MCF 10A (cell line): ENCODE measurements around the gene ATP5F1B. TPM values are rescaled to one million over a fixed set of nuclear protein-coding genes. Genes with fewer than 3 reads are reported as not detected.
A peak's percentile ranks its signal among the peaks of the same experiment; 100 is the strongest.

Experiments
- BruUV-seq: library from RNA; stranded (reverse); fragments of 400-500 nt; replicated peaks from 2 replicates; lab custom pipeline; 2021; lab: Mats Ljungman, UMichigan
- CTCF ChIA-PET: fragments of 300-600 bp; sonication (Branson Sonifier 250); formaldehyde crosslinking; extraction: SDS; loops from one replicate; lab custom pipeline; 2021; ENCODE audit warnings: antibody characterized with exemption, inconsistent platforms; lab: Yijun Ruan, JAX
- POLR2A ChIA-PET: fragments of 300-600, 350-650 bp; sonication (Branson Sonifier 250); formaldehyde crosslinking; extraction: SDS; loops from one replicate; lab custom pipeline; 2020; ENCODE audit warnings: antibody characterized with exemption, inconsistent platforms; lab: Yijun Ruan, JAX
- DNase-seq: peaks from one replicate; pipeline ENCODE4 v3.0.0-alpha.2; 2018; ENCODE audit not compliant: unreplicated experiment
- H3K27ac Mint-ChIP-seq: one replicate; pipeline ENCODE4 v1.8.0; 2022; ENCODE audit warnings: mild to moderate bottlenecking, low read depth, mixed read lengths; ENCODE audit not compliant: unreplicated experiment
- H3K27me3 Mint-ChIP-seq: one replicate; pipeline ENCODE4 v1.8.0; 2022; ENCODE audit warnings: mixed read lengths; ENCODE audit not compliant: insufficient read depth, unreplicated experiment
- H3K36me3 Mint-ChIP-seq: one replicate; pipeline ENCODE4 v1.8.0; 2022; ENCODE audit warnings: mild to moderate bottlenecking, moderate library complexity, mixed read lengths; ENCODE audit not compliant: insufficient read depth, unreplicated experiment
- H3K4me1 Mint-ChIP-seq: one replicate; pipeline ENCODE4 v1.8.0; 2022; ENCODE audit warnings: mixed read lengths; ENCODE audit not compliant: insufficient read depth, unreplicated experiment
- H3K4me3 Mint-ChIP-seq: one replicate; pipeline ENCODE4 v1.8.0; 2022; ENCODE audit warnings: mild to moderate bottlenecking, moderate library complexity, mixed read lengths; ENCODE audit not compliant: unreplicated experiment
- H3K9me3 Mint-ChIP-seq: one replicate; pipeline ENCODE4 v1.8.0; 2022; ENCODE audit warnings: mixed read lengths; ENCODE audit not compliant: unreplicated experiment
- CTCF ChIP-seq: fragments of 200-600 bp; IDR thresholded peaks from one replicate; pipeline ENCODE4 v1.8.0; 2022; ENCODE audit warnings: antibody characterized with exemption, mild to moderate bottlenecking; ENCODE audit not compliant: unreplicated experiment
- intact Hi-C: fragments of 100-400 bp; cut with micrococcal nuclease; formaldehyde crosslinking; loops from 2 replicates; pipeline ENCODE4 v1.14.1; 2022
- total RNA-seq: library from RNA; stranded (reverse); gene quantifications from 2 replicates; pipeline ENCODE4 v1.2.3, GENCODE V29; 2022

ATP5F1B gene
- total RNA-seq, 1 experiment from 2014 or later = 909 TPM

- Mint-ChIP-seq H3K4me1 (peaks cover 48% of the 10 kb centered on the region), H3K36me3 (peaks cover 44% of the 10 kb centered on the region), H3K27ac (peak overlapping the region; percentile 87), H3K9me3 (no peaks in the 10 kb centered on the region), H3K27me3 (no peaks in the 10 kb centered on the region), H3K4me3 (peak overlapping the region; percentile 95)
- ChIA-PET CTCF (interaction anchor here (0.5 to 3.0 kb wide), 46 partner anchors 10 to 516 kb away, joined by 3 to 45 read pairs (median 5); partner anchors contain the start of genes ATP5F1B, PTGES3 and RBMS2), POLR2A (interaction anchor here (0.6 to 9.3 kb wide), 48 partner anchors 7 to 519 kb away, joined by 3 to 181 read pairs (median 4); partner anchors contain the start of genes ATP5F1B, CNPY2, ESYT1 and MYL6)
- TF ChIP-seq CTCF = no peak
- DNase-seq = peak; percentile 90
- intact Hi-C loops = loop anchor here (1.0 to 5.0 kb wide), 4 partner anchors 42 to 351 kb away; partner anchors contain the start of gene NACA
- BruUV-seq = no TSS peak
Observed at GRCh38 chr12:56635806-56636674, 9.7 kb downstream of the ATP5F1B start.

GRCh38 chr12:56634837-56635791 lies 10.7 kb downstream of the ATP5F1B start:
- H3K27ac Mint-ChIP-seq = peak overlapping the region; percentile 90
- TF ChIP-seq CTCF = peak; percentile 43
- DNase-seq = peak; percentile 95
- peaks cover 55% of the 10 kb centered on the region for H3K4me1 Mint-ChIP-seq
- H3K9me3 Mint-ChIP-seq = no peaks in the 10 kb centered on the region
- POLR2A ChIA-PET = interaction anchor here (0.6 to 9.3 kb wide), 33 partner anchors 9 to 518 kb away, joined by 3 to 181 read pairs (median 4); partner anchors contain the start of genes ATP5F1B, MYL6, NACA and PTGES3
- BruUV-seq = no TSS peak
- peaks cover 35% of the 10 kb centered on the region for H3K36me3 Mint-ChIP-seq
- peak overlapping the region; percentile 95 for H3K4me3 Mint-ChIP-seq
- no peaks in the 10 kb centered on the region for H3K27me3 Mint-ChIP-seq
- CTCF ChIA-PET = interaction anchor here (0.5 to 3.0 kb wide), 26 partner anchors 9 to 151 kb away, joined by 3 to 45 read pairs (median 11); partner anchors contain the start of genes ATP5F1B and RBMS2
- intact Hi-C loops = loop anchor here (5.0 kb wide), 1 partner anchor 352 kb away; no protein-coding TSS in a partner anchor

- POLR2A ChIA-PET = interaction anchor here (0.6 to 9.3 kb wide), 25 partner anchors 9 to 516 kb away, joined by 3 to 181 read pairs (median 4); partner anchors contain the start of genes ATP5F1B, NACA, PTGES3 and RBMS2
- H3K4me1 Mint-ChIP-seq = peaks cover 55% of the 10 kb centered on the region
- CTCF ChIA-PET = interaction anchor here (0.6 to 3.0 kb wide), 8 partner anchors 12 to 166 kb away, joined by 3 to 45 read pairs (median 3); partner anchors contain the start of genes ATP5F1B and SPRYD4
- TF ChIP-seq CTCF = no peak
- BruUV-seq = no TSS peak
- H3K4me3 Mint-ChIP-seq = peak overlapping the region; percentile 95
- peak; percentile 72 for DNase-seq
- peak overlapping the region; percentile 90 for H3K27ac Mint-ChIP-seq
- peaks cover 27% of the 10 kb centered on the region for H3K36me3 Mint-ChIP-seq
- H3K9me3 Mint-ChIP-seq = no peaks in the 10 kb centered on the region
- intact Hi-C loops = no loop called here
- H3K27me3 Mint-ChIP-seq = no peaks in the 10 kb centered on the region
Observed at GRCh38 chr12:56634242-56634836, 11.4 kb downstream of the ATP5F1B start.
